GM19328 (cell line): ENCODE data around the gene HCST.

Source experiments
- ATAC-seq: cut with Tn5 transposase; IDR thresholded peaks from one replicate; pipeline ENCODE4 v1.9.1; 2021; ENCODE audit warnings: mild to moderate bottlenecking, moderate library complexity; ENCODE audit not compliant: unreplicated experiment

HCST gene

DNA sequence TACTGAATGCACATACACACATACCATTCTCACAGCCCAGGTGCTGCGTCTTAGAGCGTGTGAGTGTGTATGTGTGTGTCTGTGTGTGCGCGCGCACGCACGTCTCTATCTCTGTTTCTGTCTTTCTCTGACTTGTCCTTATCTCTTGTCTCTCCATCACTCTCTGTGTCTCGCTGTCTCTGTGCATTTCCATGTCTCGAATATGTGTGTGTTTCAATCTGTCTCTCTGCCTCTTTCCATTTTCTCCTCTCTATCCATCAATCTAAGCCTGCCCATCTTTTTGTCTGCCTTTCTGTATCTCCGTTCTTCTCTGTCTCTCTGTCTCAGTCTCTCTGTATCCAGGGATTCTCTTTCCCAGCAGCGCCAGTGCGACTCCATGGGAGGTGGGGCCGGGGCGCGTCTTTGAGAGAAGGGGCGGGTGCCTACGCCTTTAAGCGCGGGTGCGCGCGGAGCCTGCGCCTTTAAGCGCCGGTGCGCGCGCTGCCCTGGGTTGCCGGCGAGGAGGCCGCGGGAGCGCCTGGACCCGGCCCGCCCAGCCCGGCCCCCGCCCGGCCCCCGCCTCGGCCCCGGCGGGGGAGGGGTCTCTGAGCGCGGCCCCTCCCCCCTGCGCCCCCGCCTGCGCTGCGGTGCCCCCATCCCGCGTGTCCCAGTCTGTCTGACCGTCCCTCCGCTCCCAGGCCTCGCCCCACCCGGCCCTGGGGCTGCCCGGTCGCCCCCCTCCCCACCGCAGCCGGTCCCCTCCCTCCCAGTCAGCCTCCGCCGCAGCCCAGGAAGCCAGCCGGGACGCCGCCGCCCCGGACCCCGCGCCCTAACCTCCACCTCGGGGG lies 33.8 kb downstream of the HCST start, which contains the start of gene LRFN3:
Gene LRFN3 (plus strand): TSS at position 464 of the 827 bp plus-strand sequence. CDS start 3,052 bp downstream, outside the sequence.
- no peak for ATAC-seq

DNA sequence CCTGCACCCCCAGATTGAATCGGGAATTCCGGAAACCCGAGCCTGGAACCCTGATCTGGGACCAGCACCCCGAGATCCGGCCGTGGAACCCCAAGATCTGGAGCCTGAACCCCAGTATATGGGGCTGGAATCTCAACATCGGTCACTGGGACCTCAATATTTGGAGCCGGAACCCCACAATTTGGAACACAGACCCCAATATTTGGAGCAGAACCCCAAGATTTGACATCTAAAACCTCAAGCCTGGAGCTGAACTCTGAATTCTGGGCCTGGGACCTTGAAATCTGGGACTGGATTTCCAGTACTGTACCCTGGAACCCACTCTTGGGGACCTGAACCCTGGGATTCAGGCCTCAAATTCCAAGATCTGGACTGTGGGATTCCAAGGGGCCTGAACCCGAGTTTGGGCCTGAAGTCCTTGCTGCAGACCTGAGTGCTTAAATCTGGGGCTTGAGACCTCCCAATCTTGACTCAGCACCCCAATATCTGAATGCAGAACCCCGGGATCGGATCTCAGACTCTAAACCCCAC lies 34.5 kb downstream of the HCST start:
- ATAC-seq: no peak

GRCh38 chr19:35937345-35938281 lies 35.3 kb downstream of the HCST start:
- ATAC-seq: no peak

GRCh38 chr19:35938282-35939224 lies 36.2 kb downstream of the HCST start:
- ATAC-seq: no peak

DNA sequence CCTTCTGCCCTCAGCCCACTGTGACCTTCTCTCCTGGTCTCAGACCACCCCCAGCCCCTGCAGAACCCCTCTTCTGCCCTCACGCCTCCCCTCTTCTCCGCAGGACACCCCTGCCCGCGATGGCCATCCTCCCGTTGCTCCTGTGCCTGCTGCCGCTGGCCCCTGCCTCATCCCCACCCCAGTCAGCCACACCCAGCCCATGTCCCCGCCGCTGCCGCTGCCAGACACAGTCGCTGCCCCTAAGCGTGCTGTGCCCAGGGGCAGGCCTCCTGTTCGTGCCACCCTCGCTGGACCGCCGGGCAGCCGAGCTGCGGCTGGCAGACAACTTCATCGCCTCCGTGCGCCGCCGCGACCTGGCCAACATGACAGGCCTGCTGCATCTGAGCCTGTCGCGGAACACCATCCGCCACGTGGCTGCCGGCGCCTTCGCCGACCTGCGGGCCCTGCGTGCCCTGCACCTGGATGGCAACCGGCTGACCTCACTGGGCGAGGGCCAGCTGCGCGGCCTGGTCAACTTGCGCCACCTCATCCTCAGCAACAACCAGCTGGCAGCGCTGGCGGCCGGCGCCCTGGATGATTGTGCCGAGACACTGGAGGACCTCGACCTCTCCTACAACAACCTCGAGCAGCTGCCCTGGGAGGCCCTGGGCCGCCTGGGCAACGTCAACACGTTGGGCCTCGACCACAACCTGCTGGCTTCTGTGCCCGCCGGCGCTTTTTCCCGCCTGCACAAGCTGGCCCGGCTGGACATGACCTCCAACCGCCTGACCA lies 37.2 kb downstream of the HCST start:
- no peak for ATAC-seq

- no peak for ATAC-seq
Measured at GRCh38 chr19:35940078-35940775, 37.9 kb downstream of the HCST start.

GRCh38 chr19:35940839-35941238 lies 38.5 kb downstream of the HCST start:
- ATAC-seq: no peak

- no peak for ATAC-seq
Measured at GRCh38 chr19:35942235-35942634, 39.9 kb downstream of the HCST start.

- no peak for ATAC-seq
Measured at GRCh38 chr19:35943321-35944301, 41.3 kb downstream of the HCST start.

- no peak for ATAC-seq
Measured at GRCh38 chr19:35944556-35944955, 42.2 kb downstream of the HCST start.

DNA sequence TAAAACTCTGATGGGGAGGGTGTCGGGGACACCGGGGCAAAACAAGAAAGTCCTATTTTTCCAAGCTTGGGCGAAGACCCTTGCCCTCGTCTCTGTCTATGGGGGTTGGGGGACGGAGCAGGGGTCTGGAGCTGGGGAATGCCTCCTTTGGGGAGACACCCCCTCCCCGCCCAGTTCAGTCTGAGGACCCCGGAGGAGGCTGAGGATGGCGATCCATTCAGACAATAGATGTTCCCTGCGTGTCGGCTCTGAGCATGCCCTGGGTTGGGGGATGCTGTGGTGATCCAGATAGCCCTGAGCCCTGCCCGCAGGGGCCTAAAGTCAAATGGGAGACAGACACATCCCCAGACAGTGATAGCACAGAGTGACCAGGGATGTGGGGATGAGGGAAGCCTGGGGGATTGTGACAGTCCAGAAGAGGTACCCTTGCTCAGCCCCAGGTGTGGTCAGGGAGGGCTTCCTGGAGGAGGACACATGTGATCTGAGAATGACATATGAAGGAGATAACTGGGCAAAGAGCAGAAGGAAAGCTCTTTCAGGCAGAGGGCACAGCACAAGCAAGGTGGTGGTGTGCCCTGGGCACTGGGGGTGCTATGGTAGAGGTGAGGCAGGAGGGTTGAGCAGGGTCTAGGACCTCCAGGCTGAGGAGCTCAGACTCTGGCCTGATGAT lies 42.9 kb downstream of the HCST start:
- ATAC-seq: no peak

DNA sequence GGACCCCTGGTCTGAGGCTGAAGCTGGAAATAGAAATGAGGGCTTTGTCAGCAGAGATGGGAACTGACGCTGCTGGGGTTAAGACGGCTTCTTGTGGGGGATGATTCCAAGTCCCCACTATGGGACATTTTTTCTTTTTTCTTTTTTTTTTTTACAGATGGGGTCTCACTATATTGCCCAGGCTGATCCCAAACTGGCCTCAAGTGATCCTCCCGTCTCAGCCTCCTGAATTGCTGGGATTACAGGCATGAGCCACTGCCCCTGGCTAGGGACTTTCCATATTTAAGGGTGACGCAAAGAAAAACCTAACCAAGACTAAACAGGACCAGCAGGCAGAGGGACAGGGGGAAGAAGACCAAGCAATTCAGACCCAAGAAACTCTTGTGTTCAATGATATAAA lies 43.9 kb downstream of the HCST start:
- no peak for ATAC-seq

DNA sequence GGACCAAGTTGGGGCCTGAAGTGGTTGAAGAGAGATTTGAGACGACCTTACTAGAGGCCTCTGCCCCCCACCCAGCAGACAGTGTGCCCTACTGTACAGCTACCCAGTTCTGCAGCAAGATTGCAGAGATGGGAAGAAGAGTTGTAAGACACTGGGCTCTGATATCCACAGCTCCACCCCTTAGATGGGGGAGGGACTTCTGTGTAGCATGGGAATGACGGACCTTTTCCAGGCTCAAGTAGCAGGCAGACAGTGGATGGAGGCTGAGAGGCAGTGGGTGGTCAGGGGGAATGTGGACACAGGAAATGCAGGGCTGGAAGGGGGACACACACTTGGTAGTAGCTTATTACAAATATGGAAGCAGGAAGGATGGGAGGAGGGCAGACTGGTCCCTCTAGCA lies 46.8 kb downstream of the HCST start:
- ATAC-seq: no peak
